WTC11 (cell line): ENCODE results near the gene ADAMTS18. TPM values are rescaled to one million over a fixed set of nuclear protein-coding genes. Genes with fewer than 3 reads are reported as not detected.

Source experiments
- ATAC-seq: fragments of 200-7000 bp; cut with Tn5 transposase; 2 replicates; pipeline ENCODE4 v1.10.0; 2021; ENCODE audit warnings: mild to moderate bottlenecking, moderate library complexity
- CTCF ChIA-PET: fragments of 300-600 bp; sonication (Branson Sonifier 250); formaldehyde crosslinking; loops from one replicate; lab custom pipeline; 2021; ENCODE audit warnings: antibody characterized with exemption; lab: Charles Lee
- POLR2A ChIA-PET: fragments of 350-600 bp; sonication (Branson Sonifier 250); formaldehyde crosslinking; loops from one replicate; lab custom pipeline; 2021; ENCODE audit warnings: antibody characterized with exemption; lab: Charles Lee
- DNase-seq: peaks from one replicate; pipeline ENCODE4 v3.0.0; 2021; ENCODE audit warnings: low spot score
- H3K27ac Mint-ChIP-seq: 2 replicates; pipeline ENCODE4 v1.8.0; 2021; ENCODE audit warnings: mixed read lengths
- H3K27me3 Mint-ChIP-seq: 2 replicates; pipeline ENCODE4 v1.8.0; 2021; ENCODE audit warnings: low read depth, mild to moderate bottlenecking, moderate library complexity, mixed read lengths
- H3K36me3 Mint-ChIP-seq: 2 replicates; pipeline ENCODE4 v1.8.0; 2021; ENCODE audit warnings: mixed read lengths
- H3K4me1 Mint-ChIP-seq: 2 replicates; pipeline ENCODE4 v1.8.0; 2022; ENCODE audit warnings: mixed read lengths
- H3K4me3 Mint-ChIP-seq: 2 replicates; pipeline ENCODE4 v1.8.0; 2021; ENCODE audit warnings: mild to moderate bottlenecking, moderate library complexity, mixed read lengths
- H3K9me3 Mint-ChIP-seq: 2 replicates; pipeline ENCODE4 v1.8.0; 2021; ENCODE audit warnings: mixed read lengths
- CREM ChIP-seq: sonication (generic); formaldehyde crosslinking; IDR thresholded peaks from 2 replicates; pipeline ENCODE4 v1.8.1; 2022; ENCODE audit warnings: mild to moderate bottlenecking, missing genetic modification reagents, moderate library complexity
- ETV6 ChIP-seq: sonication (generic); formaldehyde crosslinking; IDR thresholded peaks from 2 replicates; pipeline ENCODE4 v1.8.1; 2022; ENCODE audit warnings: mild to moderate bottlenecking, missing genetic modification reagents
- IRF2 ChIP-seq: sonication (generic); formaldehyde crosslinking; IDR thresholded peaks from 2 replicates; pipeline ENCODE4 v1.8.0; 2022; ENCODE audit warnings: low read depth, missing genetic modification reagents, borderline replicate concordance
- NFE2L1 ChIP-seq: sonication (generic); formaldehyde crosslinking; IDR thresholded peaks from 2 replicates; pipeline ENCODE4 v1.8.1; 2023; ENCODE audit warnings: missing genetic modification reagents
- NR1H2 ChIP-seq: sonication (generic); formaldehyde crosslinking; IDR thresholded peaks from 2 replicates; pipeline ENCODE4 v1.9.0; 2021; ENCODE audit warnings: mild to moderate bottlenecking, moderate library complexity, missing genetic modification reagents
- OVOL2 ChIP-seq: fragments of 250-450 bp; sonication (Bioruptor Pico); IDR thresholded peaks from 2 replicates; pipeline ENCODE4 v1.9.0; 2021; ENCODE audit warnings: mild to moderate bottlenecking, borderline replicate concordance
- PRRX2 ChIP-seq: fragments of 250-450 bp; sonication (Bioruptor Pico); IDR thresholded peaks from 2 replicates; pipeline ENCODE4 v1.8.0; 2021; ENCODE audit warnings: mild to moderate bottlenecking
- SMAD4 ChIP-seq: sonication (generic); formaldehyde crosslinking; IDR thresholded peaks from 2 replicates; pipeline ENCODE4 v1.8.0; 2022; ENCODE audit warnings: mild to moderate bottlenecking, missing genetic modification reagents
- TCF7 ChIP-seq: sonication (generic); formaldehyde crosslinking; IDR thresholded peaks from 2 replicates; pipeline ENCODE4 v1.8.0; 2022; ENCODE audit warnings: mild to moderate bottlenecking, low read depth, missing genetic modification reagents, moderate library complexity
- TEAD1 ChIP-seq: sonication (generic); formaldehyde crosslinking; IDR thresholded peaks from 2 replicates; pipeline ENCODE4 v1.8.0; 2022; ENCODE audit warnings: mild to moderate bottlenecking, missing genetic modification reagents
- TP53 ChIP-seq: sonication (generic); formaldehyde crosslinking; IDR thresholded peaks from 2 replicates; pipeline ENCODE4 v1.8.1; 2023; ENCODE audit warnings: mild to moderate bottlenecking, missing genetic modification reagents
- ZBTB21 ChIP-seq: sonication (generic); formaldehyde crosslinking; IDR thresholded peaks from 2 replicates; pipeline ENCODE4 v1.8.1; 2023; ENCODE audit warnings: mild to moderate bottlenecking, missing genetic modification reagents, borderline replicate concordance
- ZNF138 ChIP-seq: sonication (generic); formaldehyde crosslinking; conservative IDR thresholded peaks from 2 replicates; pipeline ENCODE4 v1.8.1; 2022; ENCODE audit warnings: mild to moderate bottlenecking, moderate library complexity, missing genetic modification reagents
- ZNF317 ChIP-seq: sonication (generic); formaldehyde crosslinking; IDR thresholded peaks from 2 replicates; pipeline ENCODE4 v1.8.1; 2023; ENCODE audit warnings: low read depth, mild to moderate bottlenecking, moderate library complexity, missing genetic modification reagents, borderline replicate concordance
- total RNA-seq: library from RNA; stranded (reverse); gene quantifications from 3 replicates; pipeline ENCODE4 v1.2.3, GENCODE V29; 2021
- TF ChIP-seq, protein P1 (sequence below): sonication (generic); formaldehyde crosslinking; IDR thresholded peaks from 2 replicates; pipeline ENCODE4 v1.8.0; 2022; ENCODE audit warnings: mild to moderate bottlenecking, missing genetic modification reagents
- TF ChIP-seq, protein P2 (sequence below): sonication (generic); formaldehyde crosslinking; IDR thresholded peaks from 2 replicates; pipeline ENCODE4 v1.8.1; 2023; ENCODE audit warnings: mild to moderate bottlenecking, missing genetic modification reagents, moderate library complexity
- TF ChIP-seq, protein P3 (sequence below): sonication (generic); formaldehyde crosslinking; IDR thresholded peaks from 2 replicates; pipeline ENCODE4 v1.8.0; 2022; ENCODE audit warnings: mild to moderate bottlenecking, missing genetic modification reagents
- TF ChIP-seq, protein P4 (sequence below): sonication (generic); formaldehyde crosslinking; IDR thresholded peaks from 2 replicates; pipeline ENCODE4 v1.8.0; 2023; ENCODE audit warnings: mild to moderate bottlenecking, missing genetic modification reagents
- TF ChIP-seq, protein P5 (sequence below): sonication (generic); formaldehyde crosslinking; IDR thresholded peaks from 2 replicates; pipeline ENCODE4 v1.8.1; 2022; ENCODE audit warnings: missing genetic modification reagents, borderline replicate concordance
- TF ChIP-seq, protein P6 (sequence below): sonication (generic); formaldehyde crosslinking; IDR thresholded peaks from 2 replicates; pipeline ENCODE4 v1.8.0; 2022; ENCODE audit warnings: mild to moderate bottlenecking, missing genetic modification reagents

Gene ADAMTS18
- total RNA-seq, 1 experiment from 2014 or later, result 0.17 TPM

DNA sequence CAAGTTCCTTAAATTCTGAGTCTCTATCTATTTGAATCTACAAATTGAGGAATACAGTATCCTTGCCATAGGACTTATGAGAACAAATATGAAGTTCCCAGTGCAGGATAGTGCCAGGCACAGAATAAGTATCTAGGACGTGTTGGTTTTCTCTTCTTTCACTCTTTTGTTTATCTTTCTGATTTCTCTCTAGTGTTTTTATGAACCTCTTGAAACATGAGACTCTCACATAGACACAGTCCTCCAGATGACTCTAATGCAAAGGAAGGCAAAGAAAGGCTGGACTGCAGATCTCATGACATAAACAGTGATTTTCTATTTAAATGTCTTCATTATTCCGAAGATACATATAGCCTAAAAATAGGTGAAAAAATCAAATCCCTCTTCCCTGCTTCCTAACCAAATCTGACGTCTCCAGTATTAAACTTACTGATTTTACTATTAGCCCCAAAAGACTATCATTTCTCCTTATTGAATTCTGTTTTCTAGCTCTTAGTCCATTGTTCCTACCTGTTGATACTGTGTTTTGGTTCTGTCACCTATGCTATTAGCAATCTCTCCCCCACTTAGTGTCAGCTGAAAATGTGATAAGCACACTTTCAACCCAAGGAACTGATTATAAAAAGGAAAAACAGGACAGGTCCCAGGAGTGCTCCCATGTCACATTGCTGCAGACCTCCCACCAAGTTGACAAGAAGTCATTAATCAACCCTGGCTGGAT is 24.9 kb upstream of the ADAMTS18 start:
- ATAC-seq (no peak), DNase-seq (no peak)
- POLR2A ChIA-PET, result no interaction called here
- H3K4me3 Mint-ChIP-seq, result no peak overlapping the region
- peaks cover 10% of the 10 kb centered on the region for H3K4me1 Mint-ChIP-seq
- H3K36me3 Mint-ChIP-seq, result no peaks in the 10 kb centered on the region
- no peaks in the 10 kb centered on the region for H3K9me3 Mint-ChIP-seq
- CTCF ChIA-PET, result no interaction called here
- H3K27me3 Mint-ChIP-seq, result no peaks in the 10 kb centered on the region
- H3K27ac Mint-ChIP-seq, result no peak overlapping the region
- TF ChIP-seq ETV6 (no peak), TEAD1 (CRISPR knock-in tag) (no peak), ZBTB21 (CRISPR knock-in tag) (no peak), ZNF317 (CRISPR knock-in tag) (no peak), SMAD4 (CRISPR knock-in tag) (no peak), TCF7 (no peak), NFE2L1 (CRISPR knock-in tag) (no peak), PRRX2 (CRISPR knock-in tag) (no peak), ZNF138 (CRISPR knock-in tag) (no peak), NR1H2 (CRISPR knock-in tag) (no peak), IRF2 (CRISPR knock-in tag) (no peak), OVOL2 (no peak), TP53 (CRISPR knock-in tag) (no peak), CREM (CRISPR knock-in tag) (no peak)
- TF ChIP-seq, protein P1, sequence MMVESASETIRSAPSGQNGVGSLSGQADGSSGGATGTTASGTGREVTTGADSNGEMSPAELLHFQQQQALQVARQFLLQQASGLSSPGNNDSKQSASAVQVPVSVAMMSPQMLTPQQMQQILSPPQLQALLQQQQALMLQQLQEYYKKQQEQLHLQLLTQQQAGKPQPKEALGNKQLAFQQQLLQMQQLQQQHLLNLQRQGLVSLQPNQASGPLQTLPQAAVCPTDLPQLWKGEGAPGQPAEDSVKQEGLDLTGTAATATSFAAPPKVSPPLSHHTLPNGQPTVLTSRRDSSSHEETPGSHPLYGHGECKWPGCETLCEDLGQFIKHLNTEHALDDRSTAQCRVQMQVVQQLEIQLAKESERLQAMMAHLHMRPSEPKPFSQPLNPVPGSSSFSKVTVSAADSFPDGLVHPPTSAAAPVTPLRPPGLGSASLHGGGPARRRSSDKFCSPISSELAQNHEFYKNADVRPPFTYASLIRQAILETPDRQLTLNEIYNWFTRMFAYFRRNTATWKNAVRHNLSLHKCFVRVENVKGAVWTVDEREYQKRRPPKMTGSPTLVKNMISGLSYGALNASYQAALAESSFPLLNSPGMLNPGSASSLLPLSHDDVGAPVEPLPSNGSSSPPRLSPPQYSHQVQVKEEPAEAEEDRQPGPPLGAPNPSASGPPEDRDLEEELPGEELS (CRISPR knock-in tag), result no peak
- TF ChIP-seq, protein P2, sequence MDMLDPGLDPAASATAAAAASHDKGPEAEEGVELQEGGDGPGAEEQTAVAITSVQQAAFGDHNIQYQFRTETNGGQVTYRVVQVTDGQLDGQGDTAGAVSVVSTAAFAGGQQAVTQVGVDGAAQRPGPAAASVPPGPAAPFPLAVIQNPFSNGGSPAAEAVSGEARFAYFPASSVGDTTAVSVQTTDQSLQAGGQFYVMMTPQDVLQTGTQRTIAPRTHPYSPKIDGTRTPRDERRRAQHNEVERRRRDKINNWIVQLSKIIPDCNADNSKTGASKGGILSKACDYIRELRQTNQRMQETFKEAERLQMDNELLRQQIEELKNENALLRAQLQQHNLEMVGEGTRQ (CRISPR knock-in tag), result no peak
- TF ChIP-seq, protein P3, sequence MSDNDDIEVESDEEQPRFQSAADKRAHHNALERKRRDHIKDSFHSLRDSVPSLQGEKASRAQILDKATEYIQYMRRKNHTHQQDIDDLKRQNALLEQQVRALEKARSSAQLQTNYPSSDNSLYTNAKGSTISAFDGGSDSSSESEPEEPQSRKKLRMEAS (CRISPR knock-in tag), result no peak
- TF ChIP-seq, protein P4, sequence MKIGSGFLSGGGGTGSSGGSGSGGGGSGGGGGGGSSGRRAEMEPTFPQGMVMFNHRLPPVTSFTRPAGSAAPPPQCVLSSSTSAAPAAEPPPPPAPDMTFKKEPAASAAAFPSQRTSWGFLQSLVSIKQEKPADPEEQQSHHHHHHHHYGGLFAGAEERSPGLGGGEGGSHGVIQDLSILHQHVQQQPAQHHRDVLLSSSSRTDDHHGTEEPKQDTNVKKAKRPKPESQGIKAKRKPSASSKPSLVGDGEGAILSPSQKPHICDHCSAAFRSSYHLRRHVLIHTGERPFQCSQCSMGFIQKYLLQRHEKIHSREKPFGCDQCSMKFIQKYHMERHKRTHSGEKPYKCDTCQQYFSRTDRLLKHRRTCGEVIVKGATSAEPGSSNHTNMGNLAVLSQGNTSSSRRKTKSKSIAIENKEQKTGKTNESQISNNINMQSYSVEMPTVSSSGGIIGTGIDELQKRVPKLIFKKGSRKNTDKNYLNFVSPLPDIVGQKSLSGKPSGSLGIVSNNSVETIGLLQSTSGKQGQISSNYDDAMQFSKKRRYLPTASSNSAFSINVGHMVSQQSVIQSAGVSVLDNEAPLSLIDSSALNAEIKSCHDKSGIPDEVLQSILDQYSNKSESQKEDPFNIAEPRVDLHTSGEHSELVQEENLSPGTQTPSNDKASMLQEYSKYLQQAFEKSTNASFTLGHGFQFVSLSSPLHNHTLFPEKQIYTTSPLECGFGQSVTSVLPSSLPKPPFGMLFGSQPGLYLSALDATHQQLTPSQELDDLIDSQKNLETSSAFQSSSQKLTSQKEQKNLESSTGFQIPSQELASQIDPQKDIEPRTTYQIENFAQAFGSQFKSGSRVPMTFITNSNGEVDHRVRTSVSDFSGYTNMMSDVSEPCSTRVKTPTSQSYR (CRISPR knock-in tag), result no peak
- TF ChIP-seq, protein P5, sequence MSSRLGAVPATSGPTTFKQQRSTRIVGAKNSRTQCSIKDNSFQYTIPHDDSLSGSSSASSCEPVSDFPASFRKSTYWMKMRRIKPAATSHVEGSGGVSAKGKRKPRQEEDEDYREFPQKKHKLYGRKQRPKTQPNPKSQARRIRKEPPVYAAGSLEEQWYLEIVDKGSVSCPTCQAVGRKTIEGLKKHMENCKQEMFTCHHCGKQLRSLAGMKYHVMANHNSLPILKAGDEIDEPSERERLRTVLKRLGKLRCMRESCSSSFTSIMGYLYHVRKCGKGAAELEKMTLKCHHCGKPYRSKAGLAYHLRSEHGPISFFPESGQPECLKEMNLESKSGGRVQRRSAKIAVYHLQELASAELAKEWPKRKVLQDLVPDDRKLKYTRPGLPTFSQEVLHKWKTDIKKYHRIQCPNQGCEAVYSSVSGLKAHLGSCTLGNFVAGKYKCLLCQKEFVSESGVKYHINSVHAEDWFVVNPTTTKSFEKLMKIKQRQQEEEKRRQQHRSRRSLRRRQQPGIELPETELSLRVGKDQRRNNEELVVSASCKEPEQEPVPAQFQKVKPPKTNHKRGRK, result no peak
- TF ChIP-seq, protein P6, sequence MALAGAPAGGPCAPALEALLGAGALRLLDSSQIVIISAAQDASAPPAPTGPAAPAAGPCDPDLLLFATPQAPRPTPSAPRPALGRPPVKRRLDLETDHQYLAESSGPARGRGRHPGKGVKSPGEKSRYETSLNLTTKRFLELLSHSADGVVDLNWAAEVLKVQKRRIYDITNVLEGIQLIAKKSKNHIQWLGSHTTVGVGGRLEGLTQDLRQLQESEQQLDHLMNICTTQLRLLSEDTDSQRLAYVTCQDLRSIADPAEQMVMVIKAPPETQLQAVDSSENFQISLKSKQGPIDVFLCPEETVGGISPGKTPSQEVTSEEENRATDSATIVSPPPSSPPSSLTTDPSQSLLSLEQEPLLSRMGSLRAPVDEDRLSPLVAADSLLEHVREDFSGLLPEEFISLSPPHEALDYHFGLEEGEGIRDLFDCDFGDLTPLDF, result no peak
